ENCODE data around the gene CPD. TPM values are rescaled to one million over a fixed set of nuclear protein-coding genes. Genes with fewer than 3 reads are reported as not detected.
A peak's percentile ranks its signal among the peaks of the same experiment; 100 is the strongest.

Gene CPD
- total and polyA plus RNA-seq, 9 of the 15 experiments (the other 6 are each of a cell fraction or from before 2014, with no cell fraction given), result 4.5 to 24.4 (median 20.4) TPM

- TF ChIP-seq ZBTB40 (IDR thresholded peaks at IDR 0.05) (peak; percentile 64), ZBTB40 (CRISPR knock-in tag; IDR thresholded peaks at IDR 0.05) (no peak), GABPA (tag; conservative IDR thresholded peaks at IDR 0.05; ENCODE audit: low read depth) (peak; percentile 88), ZNF274 (IDR thresholded peaks at IDR 0.05; ENCODE audit: borderline replicate concordance, low read depth, low read length) (no peak), KLF1 (tag; IDR thresholded peaks at IDR 0.05) (no peak), WHSC1 (IDR thresholded peaks at IDR 0.05; ENCODE audit: low read length) (no peak), POLR3A (IDR thresholded peaks at IDR 0.05; ENCODE audit: borderline replicate concordance, extremely low read depth, insufficient read depth, insufficient read length) (no peak), ZZZ3 (IDR thresholded peaks at IDR 0.05) (no peak), ARID3B (CRISPR knock-in tag; IDR thresholded peaks at IDR 0.05; ENCODE audit: borderline replicate concordance) (no peak), ZHX1 (conservative IDR thresholded peaks at IDR 0.05; ENCODE audit: low read length) (no peak), ZNF57 (CRISPR knock-in tag; IDR thresholded peaks at IDR 0.05) (no peak)
Observed at GRCh38 chr17:30378825-30379302, at the start of gene CPD (continued).
